Measurements from ENCODE around the gene PELI1.
A peak's percentile ranks its signal among the peaks of the same experiment; 100 is the strongest.
"Not testable (repeated sequence)": the region's sequence is repeated elsewhere in the genome, so short reads cannot be mapped to it uniquely, and the experiment has no call there.

The PELI1 gene

DNA sequence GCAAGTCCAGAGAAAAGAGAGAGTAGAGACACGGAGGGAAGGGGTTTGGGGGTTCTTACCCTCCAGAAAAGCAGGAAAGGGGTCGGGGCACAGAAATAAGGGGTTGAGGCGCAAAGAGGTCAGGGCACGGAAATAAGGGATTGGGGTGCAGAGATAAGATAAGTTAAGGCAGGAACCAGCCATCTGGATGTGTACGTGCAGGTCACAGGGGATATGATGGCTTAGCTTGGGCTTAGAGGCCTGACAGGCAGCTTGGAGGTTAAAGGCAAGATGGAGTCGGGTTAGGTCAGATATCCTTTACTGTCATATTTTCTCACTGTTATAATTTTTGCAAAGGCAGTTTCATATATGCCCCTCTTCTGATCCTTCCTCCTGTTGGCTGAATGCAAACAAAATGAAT lies 64.5 kb downstream of the PELI1 start:
- not testable (repeated sequence) for DNase-seq

DNA sequence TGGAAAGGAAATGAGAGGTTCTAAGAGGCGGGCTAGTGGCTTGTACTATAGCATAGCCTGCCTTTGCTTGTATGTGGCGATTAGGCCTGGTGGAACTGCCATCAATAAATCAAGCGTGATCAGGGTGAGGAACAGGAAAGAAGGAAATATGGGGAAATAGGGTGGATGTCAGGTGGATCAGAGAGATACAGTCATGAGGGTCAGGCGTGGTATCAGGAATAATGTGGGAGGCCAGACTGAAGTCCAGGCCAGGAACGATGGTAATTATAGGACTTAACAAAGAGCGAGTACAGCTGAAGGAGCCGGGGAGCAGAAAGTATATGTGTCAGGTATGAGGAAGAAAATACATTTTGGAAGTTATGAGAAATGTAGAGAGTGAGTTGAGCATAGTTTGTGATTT lies 67.4 kb downstream of the PELI1 start:
- not testable (repeated sequence) for DNase-seq

DNA sequence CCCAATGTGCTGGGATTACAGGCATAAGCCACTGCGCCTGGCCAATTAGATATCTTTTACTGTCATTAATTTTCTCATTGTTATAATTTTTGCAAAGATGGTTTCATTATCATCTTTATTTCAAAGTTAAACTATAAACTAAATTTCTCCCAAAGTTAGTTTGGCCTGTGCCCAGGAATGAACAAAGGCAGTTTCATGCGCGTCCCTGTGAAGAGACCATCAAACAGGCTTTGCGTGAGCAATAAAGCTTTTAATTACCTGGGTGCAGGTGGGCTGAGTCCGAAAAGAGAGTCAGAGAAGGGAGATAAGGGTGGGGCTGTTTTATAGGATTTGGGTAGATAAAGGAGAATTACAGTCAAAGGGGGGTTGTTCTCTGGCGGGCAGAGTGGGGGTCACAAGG lies 69.6 kb downstream of the PELI1 start:
- DNase-seq: not testable (repeated sequence)

DNA sequence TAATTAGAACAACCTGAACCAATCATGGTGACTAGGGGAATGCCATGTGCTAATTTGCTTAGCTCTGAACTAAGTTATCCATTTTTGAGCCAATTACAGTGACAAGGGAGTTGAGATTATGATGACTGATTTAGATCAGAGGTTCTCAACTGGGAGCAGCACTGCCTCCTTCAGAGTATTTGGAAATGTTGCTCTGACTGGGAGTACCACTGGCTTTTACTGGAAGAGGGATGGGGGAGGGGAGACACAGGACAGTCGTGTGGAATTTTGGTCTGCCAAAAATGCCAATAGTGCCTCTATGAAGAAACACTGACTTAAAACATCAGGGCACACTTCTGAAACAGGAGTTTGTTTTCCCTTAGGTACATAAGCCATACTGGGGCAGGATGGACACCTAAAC lies 76.9 kb downstream of the PELI1 start:
- no peak for DNase-seq

DNA sequence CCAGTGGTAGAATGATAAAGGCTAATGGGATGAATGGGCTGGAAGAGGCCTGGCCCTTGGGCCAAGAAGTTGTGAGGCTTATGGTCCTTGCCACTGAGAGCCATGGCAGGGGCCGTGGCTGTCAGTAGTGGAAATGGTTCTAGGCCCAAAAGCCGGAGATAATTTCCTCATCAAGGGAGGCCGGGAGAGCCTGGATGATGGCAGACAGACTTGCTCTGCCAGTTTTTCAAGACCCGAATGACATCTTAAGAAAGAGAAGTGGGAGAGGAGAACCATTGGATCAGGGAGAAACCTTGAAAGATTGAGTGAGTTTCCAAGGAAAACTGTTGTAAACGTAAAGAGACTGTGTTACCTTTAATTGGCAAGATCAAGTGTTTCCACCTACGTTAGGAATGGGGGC lies 78.7 kb downstream of the PELI1 start:
- DNase-seq: no peak

DNA sequence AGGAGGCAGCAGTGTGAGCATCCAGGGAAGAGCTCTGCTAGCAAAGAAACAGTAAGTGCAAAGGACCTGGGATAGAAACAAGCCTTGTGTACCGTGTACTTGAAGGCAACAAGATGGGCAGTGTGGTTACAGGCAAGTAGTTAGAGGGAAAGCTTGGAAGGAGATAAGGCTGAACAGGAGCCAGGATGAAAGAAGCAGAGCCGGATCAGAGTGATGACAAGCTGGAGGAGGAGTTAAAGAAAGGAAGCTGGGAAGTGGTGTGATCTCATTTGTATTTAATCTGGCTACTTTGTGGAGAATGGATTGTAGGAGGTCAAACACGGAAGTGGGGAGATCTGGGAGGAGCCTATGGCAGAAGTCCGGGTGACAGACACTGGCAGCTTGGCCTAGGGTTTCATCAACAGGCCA lies 80.3 kb downstream of the PELI1 start:
- DNase-seq: no peak

DNA sequence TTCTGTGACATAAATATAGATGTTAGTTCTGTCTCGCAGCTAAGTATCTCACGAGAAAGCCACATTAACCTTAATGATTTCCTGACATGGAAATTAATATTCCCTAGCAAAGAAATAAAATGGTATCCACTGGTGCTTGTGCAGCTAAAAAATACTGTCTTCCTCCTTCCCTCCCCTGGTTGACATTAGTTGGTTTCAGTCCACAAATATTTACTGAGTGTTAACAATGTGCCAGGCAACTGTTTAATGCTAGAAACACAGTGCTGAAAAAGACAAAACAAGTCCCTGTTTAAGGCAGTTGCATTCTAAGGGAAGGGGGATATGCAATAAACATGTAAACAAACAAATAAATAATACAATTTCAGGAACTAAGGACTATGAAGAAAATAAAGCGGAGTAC lies 80.8 kb downstream of the PELI1 start:
- DNase-seq: no peak

DNA sequence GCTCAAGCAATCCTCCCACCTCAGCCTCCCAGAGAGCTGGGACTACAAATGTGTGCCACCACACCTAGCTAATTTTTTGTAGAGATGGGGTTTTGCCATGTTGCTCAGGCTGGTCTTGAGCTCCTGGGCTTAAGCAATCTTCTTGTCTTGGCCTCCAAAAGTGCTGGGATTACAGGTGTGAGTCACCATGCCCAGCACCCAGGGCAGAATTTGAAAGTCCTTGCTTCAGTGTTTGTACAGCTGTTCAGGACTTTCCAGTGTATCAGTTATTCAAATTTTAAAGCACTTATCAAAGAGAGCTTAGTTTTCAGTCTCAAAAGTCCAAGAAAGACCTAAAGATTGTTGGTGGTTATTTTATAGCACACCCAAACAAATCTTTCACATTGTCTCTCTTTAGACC lies 81.4 kb downstream of the PELI1 start:
- no peak for DNase-seq

DNA sequence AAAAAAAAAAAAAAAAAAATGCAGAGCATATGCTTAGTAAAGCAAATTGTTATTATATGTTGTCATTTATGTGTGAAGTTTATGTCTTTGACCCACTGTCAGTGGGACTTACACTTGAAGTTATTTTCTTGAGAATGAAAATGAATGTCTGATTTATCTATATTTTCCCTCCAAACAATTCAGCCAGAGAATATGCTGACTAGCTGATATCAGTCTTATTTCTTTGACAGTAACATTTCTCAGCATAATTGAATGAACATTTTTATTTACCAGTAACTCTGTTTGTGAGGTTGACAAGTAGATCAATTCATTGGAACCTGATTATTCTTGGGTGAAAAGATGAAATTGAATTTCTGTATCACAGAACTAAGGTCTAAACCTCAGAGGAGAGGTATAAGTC lies 85.0 kb downstream of the PELI1 start:
- no peak for DNase-seq

DNA sequence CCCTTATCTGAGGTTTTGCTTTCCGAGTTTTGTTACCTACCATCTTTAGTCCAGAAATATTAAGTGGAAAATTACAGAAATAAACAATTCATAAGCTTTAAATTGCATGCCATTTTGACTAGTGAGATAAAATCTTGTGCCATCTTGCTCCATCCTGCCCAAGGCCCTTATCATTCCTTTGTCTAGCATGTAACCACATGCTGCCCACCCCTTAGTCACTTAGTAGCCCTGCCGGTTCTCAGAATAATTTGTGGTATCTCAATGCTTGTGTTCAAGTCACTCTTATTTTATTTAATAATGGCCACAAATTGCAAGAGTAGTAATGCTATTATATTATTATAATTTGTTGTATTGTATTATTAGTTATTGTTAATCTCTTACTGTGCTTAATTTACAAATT lies 88.2 kb downstream of the PELI1 start:
- DNase-seq: no peak

DNA sequence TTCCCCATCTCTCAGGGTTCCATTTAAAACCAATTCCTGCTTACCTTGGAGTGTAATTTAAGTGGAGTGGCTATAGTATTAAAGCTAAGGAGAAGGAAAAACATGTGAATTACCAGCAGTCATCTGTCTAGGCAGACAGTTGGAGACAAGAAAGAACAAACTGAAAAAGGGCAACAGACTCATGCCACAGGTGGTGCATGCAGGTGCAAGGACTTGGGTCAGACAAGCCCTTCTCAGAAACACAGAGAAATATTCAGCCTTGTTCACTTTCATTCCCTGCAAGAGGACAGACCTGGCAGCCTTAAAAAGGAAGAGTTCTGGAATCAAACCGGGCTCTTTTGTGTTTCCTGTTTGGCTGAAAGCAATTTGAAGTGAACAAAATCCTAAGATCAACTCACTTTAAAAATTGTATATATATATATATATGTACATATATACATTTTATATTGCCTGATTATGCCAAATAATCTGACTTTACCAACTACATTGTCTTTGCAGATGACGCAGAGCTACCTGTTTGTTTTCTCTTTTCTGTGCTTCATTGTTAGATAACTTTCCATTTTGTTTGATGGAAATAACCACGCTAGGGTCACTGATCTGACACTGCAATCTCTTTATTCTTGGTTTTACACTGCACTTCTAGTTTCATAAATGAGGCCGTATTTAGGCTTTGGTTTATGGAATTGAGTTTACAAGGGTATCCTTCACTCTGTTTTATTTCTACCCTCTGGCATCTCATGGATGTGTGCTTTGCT lies 89.9 kb downstream of the PELI1 start:
- no peak for DNase-seq

DNA sequence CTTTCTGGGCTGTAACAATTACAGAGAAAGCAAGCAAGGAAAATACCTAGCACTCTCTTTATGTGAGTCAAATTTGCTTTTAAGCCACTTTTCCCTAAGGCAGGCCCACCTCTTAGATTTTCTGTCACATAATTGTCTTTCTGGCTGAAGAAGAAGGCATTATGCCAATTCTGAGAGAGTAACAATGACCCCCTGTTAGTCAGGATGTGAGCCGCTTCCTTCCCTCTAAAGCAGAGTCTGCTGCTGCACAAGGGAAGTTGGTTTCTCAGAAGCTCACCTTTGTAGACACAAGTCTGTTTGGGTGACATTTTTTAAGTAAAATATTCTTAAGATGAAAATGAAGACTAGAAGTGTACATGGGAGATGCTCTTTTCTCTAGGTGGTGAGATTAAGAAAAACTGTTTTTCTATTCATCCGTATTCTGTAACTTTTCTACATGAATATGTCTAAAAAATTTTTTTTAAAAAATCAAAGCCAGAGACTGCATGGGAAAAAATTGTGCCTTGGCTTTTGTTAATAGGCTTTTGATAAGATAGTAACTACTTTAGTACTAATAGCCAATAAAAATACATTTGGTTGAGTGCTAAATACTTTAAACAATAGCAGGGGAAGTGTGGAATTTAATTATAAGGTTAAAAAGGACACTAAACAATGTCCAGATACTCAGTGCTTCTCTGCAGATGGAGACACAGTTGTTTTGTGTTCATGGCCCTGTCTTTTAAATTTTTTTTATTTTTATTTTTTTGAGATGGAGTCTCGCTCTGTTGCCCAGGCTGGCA lies 91.6 kb downstream of the PELI1 start:
- no peak for DNase-seq

DNA sequence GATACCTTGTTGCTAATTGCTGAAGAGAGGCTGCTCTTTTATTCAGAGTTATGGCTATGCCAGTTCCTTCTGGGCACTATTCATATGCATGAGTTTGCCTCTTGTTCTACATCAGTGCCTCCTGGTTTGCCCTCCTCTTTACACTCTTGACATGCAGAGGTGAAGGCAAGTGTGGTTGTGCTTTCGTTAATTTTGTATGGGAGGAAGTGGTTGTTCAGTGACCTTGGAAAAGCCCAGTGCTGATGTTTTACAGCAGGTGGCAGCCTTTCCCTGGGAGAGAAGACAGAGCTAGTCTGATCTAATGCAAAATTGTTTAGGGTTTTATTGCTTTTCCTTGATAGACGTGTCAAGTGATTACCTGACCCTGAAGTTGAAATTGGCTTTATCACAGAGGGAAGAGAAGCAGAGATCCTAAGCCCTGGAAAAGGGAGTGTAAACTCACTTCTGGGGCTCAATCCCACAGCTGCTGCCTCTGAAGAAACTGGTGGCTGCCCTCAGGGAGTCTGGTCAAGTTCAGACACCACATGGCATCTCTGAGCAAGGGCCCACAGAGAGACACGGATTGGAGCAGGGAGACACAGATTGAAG lies 94.5 kb downstream of the PELI1 start:
- peak; percentile 20 for DNase-seq

DNA sequence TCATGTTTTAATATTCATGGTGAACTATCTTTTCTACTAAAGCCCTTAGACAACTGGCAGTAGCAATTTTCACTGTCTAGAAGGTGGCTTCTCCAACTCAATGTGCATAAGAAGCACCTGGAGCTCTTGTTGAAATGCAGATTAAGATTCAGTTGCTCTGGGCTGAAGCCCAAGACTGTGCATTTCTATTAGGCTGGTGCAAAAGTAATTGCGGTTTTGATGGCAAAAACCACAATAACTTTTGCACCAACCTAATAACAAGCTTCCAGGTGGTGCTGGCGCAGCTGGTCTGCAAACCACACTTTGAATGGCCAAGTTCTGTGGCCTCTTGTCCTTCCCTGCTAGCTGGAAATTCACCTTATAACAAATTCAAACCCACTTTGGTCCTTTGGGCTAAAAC lies 98.3 kb downstream of the PELI1 start:
- DNase-seq: no peak

Data from NK-92 treated with Interleukin-12 subunit alpha and Interleukin-12 subunit beta, amount 100 ng/mL, for 24 hours (cell line).